ENCODE data around the gene MARCKS.

Gene MARCKS

DNA sequence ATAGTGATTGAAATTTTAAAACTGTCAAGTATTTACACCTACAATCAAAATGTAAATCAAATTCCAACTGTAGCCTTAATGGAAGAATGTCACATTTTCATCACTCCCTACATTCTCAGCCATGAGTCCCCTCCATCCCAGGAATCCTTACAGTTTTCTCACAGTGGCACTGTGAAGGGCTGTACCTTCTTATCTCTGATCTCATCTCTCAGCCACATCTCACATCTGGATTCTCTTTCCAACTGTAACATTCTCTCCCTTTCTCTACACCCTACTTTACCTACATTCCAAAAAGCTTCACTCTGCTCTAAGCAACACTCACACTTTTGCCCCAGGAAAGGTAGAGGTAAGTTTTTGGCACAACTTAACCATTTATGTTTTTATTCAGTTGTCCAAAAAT lies 8.9 kb upstream of the MARCKS start:
- FAIRE-seq, result no peak
- no peak for DNase-seq (ENCODE audit: insufficient read length, low spot score)

DNA sequence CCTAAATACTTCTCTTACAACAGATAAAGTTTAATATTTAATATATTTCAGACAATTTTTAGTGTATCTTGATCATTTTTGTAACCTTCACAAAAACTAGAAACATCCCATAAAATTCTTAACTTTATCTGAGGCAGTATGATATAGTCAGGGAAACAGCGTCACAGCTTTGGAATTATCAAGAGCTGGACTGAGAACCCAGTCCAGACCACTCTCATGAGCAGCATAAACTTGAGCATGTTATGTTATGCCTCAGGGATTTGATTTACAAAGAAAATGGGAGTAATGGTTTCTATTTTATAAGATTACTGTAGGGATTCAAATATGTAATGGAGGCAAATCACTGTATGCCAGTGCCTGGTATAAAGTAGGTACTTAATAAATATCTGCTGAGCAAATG lies 8.3 kb upstream of the MARCKS start:
- no peak for FAIRE-seq
- DNase-seq (ENCODE audit: insufficient read length, low spot score), result no peak

DNA sequence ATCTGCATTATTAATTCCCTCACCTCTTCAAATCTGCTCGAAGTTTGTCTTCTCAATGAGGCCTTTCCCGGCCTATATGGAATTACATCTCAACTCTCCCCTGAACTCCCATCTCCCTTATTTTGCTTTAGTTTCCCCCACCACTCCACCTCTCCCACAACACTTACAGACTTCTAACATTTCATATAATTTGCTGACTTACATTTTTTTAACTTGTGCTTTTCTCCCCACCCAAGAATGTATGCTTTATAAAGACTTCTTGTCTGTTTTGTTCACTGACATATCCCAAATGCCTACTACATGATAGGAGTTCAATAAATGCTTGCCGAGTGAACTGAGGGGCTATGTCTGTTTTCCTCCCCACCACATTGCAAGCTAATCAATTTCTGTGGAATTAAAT lies 3.9 kb upstream of the MARCKS start:
- FAIRE-seq, result no peak
- no peak for DNase-seq (ENCODE audit: insufficient read length, low spot score)

DNA sequence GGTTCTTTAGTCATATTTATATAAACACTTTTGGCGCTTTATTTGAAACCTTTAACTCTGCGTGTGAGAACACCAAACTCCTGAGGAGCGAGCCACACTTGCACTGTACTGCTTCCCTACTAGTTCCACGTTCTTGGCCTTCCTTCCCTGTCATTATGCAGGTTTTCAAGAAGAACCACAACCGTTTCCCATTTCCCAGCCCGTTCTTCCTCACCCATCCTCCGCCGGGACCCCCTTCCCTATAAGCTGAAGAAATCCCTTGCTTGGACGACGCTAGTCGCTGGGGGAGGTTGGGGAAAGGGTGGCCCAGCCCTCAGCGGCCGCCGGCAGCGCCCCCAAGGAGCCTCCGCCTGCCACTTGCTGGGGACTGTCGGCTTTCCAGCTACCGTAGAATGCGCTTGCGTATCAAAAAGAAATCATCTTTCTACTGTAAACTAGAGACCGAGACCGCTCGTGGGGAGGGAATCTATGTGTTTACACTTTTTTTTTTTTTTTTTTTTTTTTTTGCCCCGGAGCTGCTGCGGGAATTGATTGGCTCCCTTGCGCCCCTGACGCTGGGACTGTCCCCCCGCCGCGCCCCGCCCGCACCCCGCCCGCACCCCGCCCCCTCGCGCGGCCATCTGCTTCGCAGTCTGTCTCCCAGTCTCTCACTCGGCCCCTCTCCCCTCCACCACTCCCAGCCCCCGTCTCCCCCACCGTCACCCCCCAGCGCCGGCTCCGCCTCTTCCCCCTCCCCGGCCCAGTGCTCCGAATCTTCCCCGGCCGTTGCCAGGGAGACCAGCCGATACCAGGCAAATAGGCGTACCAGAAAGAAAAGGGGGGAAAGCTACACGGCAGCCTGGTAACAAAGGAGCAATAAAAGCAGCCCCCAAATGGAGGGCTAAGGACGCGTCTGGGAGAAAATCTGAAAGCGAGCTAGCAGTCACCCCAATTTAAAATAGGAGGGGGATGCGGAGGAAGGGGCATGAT lies 2.3 kb upstream of the MARCKS start:
- FAIRE-seq, result peak; percentile 48
- DNase-seq (ENCODE audit: insufficient read length, low spot score), result peak; percentile 83

DNA sequence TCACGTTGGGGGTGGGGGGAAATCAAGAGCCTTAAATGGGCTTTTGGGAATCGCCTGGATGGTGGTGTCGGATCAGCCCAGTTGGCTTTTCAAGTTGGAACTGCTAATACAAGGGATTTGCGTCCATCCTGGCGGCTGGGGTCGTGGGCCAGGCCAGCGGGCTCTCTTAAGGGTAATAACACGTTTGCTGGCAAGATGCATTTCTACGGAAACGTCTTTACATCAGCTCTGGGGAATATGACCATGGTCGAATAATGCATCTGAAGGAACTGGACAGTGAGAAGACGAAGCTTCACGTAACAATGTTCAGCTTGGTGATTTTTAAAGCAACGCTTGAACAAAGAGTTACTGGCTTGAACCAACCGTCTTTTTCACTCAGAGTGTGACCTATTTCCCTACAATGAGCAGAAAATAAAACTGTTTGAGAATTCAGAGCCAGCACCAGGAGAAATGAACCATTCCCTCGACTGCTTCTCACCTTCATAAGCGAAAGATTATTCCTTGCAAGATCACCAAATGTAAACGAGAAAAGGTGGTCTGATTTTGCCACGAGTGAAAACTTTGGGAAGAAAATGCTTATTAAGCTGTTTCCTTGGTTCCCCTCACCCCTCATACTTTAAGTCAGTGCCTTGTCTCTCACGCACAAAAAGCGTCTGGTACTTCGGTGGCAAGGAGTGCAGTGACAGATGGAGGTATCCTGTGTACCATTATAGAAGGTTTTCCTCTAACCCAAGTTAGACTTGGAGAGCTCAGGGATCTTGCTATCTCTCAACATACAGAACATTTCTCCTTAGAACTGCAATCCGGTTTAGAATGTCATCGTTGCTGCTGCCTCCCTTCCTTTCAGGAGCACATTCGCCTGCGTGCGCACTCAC lies 1.4 kb upstream of the MARCKS start:
- DNase-seq (ENCODE audit: insufficient read length, low spot score) (peak; percentile 23), FAIRE-seq (peak; percentile 94)

DNA sequence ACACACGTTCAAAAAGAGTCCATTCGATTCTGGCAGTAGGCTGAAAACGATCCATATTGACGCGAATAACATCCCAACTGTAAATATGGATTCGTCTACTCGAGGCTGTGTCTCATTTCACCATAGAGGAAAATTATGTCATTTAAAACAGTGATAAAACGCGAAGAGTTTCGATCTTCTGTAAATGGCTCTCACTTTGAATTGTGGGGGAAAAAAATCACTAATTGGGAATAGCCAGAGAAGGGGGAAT lies 845 bp upstream of the MARCKS start:
- DNase-seq (ENCODE audit: insufficient read length, low spot score) (no peak), FAIRE-seq (no peak)

DNA sequence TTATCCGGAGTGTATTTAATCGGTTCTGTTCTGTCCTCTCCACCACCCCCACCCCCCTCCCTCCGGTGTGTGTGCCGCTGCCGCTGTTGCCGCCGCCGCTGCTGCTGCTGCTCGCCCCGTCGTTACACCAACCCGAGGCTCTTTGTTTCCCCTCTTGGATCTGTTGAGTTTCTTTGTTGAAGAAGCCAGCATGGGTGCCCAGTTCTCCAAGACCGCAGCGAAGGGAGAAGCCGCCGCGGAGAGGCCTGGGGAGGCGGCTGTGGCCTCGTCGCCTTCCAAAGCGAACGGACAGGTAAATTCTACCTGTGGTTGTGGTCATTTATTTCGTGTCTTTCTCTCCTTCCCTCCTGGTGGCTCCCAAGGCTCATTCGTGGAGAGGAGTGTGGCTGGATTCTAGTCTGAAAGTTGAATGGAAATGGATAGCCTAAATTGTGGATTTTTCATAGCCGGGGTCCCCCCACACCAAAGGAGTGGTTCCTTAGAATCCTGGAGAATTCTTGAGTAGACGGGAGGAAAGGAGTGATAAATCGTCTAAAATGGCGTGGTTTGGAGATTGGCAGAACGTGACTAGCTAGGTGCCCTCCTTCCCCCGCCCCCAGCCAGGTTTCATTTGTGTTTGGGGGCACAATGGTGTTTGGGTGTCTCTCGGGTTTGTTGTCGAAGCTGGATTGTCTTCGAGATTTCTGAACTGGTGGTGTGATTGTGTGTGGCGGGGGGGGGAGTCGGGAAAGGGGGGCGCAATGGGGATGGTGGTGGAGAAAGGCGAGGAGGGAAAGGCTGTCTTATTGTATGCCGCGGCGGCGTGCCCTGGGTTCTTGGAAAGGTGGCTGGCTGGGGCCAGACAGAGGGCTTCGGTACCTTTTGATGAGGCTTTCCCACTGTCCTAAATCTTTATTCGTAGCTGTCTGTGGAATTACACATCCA lies 673 bp downstream of the MARCKS start:
- FAIRE-seq, result peak; percentile 9

DNA sequence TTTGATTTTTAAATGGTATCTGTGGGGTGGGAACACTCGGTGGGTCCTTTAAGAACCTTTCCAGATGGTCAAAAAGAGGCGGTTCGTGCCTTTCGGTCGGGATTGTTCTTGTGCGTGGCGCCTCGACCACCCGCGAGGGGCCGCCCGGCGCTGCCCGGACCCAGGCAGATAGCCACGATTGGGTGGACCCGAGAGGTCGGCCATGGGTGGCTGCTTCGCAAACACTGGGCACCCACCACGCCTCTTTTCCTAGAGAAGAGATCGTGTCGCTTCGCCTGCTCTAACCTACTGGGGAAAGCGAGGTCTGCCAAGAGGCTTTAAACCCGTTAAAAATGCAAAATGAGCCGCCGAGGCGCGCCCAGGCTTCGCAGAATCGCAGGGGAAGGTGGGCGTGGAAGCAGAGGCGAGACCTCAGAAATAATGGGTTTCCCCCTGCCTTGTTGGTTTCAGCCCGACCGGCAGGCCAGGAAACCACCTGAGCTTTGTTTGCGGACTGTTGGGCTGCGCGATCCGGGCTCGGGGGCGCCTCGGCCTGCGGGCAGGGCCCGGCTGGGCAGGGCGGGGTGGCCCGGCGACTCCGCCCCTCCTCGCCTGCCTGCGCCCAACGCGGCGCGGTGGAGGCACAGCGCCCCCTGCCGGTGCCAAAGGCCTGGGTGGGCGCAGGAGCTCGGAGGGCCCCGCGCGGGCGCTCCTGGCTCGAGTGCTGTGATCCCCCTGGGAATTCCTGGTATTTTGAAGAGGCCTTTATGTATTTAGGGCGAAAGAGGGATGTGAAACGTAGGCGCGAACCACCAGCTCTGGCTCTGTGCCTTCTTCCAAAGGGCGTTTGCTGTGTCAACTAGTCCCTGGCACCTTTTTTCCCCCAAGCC lies 1.6 kb downstream of the MARCKS start:
- DNase-seq (ENCODE audit: insufficient read length, low spot score), result peak; percentile 86
- FAIRE-seq, result peak; percentile 95

More for the DNA sequence above, 673 bp downstream of the MARCKS start:
- peak; percentile 43 for DNase-seq (ENCODE audit: insufficient read length, low spot score)

DNA sequence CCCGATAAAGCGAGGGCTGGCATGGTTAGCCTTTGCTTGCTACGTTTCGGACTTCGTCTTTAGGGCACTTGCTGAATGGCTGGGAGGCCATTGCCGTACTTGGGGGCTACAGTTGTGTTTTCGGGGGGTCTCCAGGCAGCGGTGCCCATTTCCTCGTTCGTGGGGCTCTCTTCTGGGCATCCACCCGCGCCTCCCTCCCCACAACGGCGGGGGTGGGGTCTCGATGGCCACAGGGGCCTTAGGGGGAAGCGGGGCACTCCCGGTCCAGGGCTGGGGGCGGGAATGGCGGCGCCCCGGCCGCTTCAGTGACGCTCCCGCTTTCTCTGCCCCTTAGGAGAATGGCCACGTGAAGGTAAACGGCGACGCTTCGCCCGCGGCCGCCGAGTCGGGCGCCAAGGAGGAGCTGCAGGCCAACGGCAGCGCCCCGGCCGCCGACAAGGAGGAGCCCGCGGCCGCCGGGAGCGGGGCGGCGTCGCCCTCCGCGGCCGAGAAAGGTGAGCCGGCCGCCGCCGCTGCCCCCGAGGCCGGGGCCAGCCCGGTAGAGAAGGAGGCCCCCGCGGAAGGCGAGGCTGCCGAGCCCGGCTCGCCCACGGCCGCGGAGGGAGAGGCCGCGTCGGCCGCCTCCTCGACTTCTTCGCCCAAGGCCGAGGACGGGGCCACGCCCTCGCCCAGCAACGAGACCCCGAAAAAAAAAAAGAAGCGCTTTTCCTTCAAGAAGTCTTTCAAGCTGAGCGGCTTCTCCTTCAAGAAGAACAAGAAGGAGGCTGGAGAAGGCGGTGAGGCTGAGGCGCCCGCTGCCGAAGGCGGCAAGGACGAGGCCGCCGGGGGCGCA lies 2.4 kb downstream of the MARCKS start:
- no peak for FAIRE-seq
- no peak for DNase-seq (ENCODE audit: insufficient read length, low spot score)

DNA sequence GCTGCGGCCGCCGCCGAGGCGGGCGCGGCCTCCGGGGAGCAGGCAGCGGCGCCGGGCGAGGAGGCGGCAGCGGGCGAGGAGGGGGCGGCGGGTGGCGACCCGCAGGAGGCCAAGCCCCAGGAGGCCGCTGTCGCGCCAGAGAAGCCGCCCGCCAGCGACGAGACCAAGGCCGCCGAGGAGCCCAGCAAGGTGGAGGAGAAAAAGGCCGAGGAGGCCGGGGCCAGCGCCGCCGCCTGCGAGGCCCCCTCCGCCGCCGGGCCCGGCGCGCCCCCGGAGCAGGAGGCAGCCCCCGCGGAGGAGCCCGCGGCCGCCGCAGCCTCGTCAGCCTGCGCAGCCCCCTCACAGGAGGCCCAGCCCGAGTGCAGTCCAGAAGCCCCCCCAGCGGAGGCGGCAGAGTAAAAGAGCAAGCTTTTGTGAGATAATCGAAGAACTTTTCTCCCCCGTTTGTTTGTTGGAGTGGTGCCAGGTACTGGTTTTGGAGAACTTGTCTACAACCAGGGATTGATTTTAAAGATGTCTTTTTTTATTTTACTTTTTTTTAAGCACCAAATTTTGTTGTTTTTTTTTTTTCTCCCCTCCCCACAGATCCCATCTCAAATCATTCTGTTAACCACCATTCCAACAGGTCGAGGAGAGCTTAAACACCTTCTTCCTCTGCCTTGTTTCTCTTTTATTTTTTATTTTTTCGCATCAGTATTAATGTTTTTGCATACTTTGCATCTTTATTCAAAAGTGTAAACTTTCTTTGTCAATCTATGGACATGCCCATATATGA lies 3.2 kb downstream of the MARCKS start:
- DNase-seq (ENCODE audit: insufficient read length, low spot score) (no peak), FAIRE-seq (no peak)

DNA sequence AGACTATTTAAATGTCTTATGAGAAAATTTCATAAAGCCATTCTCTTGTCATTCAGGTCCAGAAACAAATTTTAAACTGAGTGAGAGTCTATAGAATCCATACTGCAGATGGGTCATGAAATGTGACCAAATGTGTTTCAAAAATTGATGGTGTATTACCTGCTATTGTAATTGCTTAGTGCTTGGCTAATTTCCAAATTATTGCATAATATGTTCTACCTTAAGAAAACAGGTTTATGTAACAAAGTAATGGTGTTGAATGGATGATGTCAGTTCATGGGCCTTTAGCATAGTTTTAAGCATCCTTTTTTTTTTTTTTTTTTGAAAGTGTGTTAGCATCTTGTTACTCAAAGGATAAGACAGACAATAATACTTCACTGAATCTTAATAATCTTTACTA lies 5.0 kb downstream of the MARCKS start:
- DNase-seq (ENCODE audit: insufficient read length, low spot score) (no peak), FAIRE-seq (no peak)

DNA sequence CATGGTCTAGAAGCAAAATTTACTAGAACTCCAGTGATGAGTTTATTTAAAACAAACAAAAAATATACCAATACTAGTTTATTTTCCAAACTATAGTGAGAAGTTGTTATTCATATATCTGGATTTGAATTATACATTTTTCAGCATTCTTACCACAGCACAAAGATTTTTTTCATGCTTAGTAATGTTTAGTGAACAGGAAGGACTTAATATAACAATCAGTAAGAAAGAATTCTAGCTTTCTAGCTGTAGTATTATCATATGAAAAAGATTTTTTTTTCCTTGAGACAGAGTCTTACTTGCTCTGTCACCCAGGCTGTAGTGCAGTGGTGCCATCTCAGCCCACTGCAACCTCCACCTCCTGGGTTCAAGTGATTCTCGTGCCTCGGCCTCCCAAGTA lies 13.8 kb downstream of the MARCKS start:
- FAIRE-seq, result no peak

DNA sequence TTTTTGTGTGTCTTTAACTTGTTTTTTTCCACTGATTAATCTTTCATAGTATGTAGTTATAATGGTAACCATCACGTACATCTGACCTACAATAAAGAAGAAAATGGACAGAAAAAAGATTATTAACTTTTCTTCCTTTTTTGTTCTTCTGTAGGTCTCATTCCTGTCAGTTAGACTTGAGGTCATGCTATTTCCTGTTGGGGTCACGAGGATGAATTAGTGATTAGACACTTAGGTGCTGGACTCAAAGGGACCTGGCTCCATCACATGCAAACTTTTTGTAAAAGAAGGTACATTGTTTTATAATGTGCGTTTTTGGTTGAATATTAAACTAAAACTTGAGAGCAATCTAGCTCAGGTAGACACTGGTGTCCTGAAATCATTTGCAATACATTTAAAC lies 14.8 kb downstream of the MARCKS start:
- no peak for DNase-seq (ENCODE audit: insufficient read length, low spot score)
- no peak for FAIRE-seq

More for the DNA sequence above, 13.8 kb downstream of the MARCKS start:
- no peak for DNase-seq (ENCODE audit: insufficient read length, low spot score)

DNA sequence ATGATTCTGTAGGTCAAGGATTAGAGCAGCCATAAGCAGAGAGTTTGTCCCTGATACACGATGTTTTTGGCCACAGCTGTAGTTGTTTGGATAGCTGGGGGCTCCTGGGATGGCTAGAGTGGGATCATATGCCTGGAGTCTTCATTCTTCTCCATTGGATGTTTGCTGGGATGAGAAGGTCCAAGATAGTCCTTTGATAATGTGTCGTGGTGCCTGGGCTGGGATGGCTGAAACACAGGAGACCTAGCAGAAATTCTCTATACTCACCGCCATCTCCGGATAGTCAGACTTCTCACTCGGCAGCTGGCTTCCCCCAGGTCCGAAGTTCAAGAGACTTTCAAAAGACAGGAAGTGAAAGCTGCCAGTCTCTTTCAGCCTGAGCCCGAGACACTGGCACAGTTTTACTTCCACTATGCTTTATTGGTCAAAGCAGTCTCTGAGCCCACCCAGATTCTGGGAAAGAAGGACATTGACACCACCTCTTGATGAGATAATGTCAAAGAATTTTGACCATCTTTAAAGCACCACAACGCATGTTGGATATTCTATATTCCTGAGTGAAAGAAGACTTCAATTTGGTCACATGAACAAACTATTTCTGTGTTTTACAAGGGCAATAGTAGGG lies 16.0 kb downstream of the MARCKS start:
- FAIRE-seq (no peak), DNase-seq (ENCODE audit: insufficient read length, low spot score) (no peak)

DNA sequence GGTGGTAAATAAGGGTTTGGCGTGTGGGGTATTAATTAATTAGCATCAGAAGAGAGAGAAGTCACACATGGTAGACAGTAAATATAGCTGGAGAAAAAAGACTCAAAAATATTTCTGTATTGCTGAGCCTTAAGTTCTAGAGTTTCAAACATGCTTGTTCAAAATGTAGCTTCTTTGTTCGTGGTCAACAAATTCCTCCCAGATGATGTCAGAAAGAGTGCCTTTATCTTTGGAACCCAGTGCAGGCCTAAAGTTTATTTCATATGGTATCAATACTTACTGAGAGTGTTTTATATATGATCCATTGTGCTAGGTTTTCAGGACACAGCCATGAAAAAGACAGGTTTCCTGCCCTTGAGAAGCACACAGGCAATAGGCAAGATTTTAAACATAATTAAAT lies 18.3 kb downstream of the MARCKS start:
- DNase-seq (ENCODE audit: insufficient read length, low spot score) (peak; percentile 23), FAIRE-seq (no peak)

DNA sequence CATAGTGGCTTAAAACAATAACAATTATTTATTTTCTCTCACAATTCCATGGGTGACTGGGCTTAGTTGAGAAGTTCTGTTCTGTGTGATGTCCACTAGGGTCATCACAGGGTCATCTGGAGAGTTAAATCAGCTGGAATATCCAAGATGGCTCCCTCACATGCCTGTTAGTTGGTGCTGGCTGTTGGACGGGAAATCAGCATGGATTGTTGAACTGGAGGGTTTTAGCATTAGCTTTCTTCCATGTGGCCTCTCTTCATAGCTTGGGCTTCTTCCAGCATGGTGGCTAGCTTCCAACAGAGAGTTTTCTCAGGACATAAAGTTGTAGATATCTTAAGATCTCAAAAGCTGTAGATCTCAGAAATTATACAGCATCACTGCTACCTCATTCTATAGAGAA lies 19.6 kb downstream of the MARCKS start:
- no peak for DNase-seq (ENCODE audit: insufficient read length, low spot score)
- peak; percentile 46 for FAIRE-seq

DNA sequence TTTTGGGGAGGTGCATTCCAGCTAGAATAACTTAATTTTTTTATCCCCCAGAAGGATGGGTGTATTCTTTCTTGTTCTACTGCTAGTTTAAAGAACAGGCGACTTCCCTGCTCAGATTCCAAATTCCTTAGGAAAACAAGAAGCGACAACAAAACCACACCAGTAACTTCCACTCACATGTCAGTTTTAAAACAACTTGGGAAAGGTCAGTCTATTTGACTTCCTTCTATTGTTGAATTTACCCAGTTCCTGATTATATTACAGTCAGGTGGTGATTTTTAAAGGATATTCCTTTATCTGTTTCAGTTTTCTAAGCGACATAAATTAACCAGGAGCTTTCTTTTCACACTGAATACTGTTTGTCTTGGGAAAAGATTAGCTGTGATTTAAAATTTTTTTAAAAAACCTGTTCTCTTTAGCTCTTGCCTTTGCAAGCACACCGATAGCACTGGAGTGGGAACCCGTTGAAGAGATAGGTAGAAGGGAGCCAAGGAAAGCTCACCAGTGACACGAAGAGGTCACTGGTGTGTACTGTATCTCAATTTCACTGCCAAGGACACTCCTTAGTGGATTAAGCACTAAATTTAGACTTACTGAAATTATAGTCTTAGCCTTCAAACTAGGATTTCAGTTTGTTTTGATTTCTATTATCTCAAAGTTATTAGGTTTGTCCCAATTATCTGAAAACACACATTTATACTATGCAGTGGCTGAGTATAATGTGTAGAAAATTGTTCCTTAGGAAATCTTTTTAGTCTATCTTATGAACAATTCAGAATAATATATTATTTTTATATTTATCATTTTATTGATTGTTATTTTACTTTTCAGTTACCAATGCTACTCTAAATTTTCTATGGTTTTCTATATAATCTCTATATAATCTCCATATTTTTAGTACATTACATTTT lies 22.3 kb downstream of the MARCKS start:
- FAIRE-seq, result no peak
- DNase-seq (ENCODE audit: insufficient read length, low spot score), result peak; percentile 67

Data from HTR-8/SVneo (cell line).